ENCODE results near the gene UMODL1.

DNA sequence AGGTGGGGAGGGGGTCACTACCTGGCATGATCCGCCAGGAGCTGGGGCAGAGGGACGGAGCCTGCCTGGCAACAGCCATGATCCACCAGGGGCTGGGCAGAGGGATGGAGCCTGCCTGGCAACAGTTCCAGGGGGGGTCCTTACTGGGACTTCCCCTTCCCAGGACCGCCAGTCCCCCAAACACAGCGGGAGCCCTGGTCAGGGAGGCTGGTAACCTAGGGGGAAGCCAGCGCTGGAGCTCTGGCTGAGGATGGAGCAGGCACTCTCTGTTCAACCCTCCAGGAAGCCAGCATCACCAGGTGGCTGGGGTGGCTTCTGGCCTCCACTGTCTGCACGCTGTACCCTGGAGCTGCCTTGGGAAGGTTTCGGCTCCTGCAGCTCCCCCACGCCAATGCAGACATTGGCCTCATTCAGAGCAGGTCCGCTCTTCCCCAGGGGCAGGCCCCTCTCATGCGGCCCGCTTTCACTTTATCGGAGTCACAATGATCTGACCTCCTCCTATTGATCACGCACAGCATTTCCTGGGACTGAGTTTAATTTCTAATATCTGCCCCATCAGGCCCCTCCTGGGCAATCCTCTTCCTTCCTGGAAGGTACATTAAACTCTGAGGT, 79.5 kb downstream of the UMODL1 start:
- TF ChIP-seq, protein P1, sequence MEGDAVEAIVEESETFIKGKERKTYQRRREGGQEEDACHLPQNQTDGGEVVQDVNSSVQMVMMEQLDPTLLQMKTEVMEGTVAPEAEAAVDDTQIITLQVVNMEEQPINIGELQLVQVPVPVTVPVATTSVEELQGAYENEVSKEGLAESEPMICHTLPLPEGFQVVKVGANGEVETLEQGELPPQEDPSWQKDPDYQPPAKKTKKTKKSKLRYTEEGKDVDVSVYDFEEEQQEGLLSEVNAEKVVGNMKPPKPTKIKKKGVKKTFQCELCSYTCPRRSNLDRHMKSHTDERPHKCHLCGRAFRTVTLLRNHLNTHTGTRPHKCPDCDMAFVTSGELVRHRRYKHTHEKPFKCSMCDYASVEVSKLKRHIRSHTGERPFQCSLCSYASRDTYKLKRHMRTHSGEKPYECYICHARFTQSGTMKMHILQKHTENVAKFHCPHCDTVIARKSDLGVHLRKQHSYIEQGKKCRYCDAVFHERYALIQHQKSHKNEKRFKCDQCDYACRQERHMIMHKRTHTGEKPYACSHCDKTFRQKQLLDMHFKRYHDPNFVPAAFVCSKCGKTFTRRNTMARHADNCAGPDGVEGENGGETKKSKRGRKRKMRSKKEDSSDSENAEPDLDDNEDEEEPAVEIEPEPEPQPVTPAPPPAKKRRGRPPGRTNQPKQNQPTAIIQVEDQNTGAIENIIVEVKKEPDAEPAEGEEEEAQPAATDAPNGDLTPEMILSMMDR (IDR thresholded peaks at IDR 0.05), result no peak
- no peak for TF ChIP-seq POLR2AphosphoS5 (IDR thresholded peaks at IDR 0.05)

Measured in suprapubic skin (tissue), 3 donors.